ENCODE measurements around the gene CLIC3. TPM values are rescaled to one million over a fixed set of nuclear protein-coding genes. Genes with fewer than 3 reads are reported as not detected.

Gene CLIC3
- total RNA-seq = 3.3 and 8.7 TPM in 2 replicates

GRCh38 chr9:136996361-136997292 lies at the start of gene CLIC3:
TSS of gene CLIC3 (minus strand) at chr9:136996568. CDS start at chr9:136996543, 25 bp downstream.

GRCh38 chr9:137031904-137032640 lies 35.7 kb upstream of the CLIC3 start, which contains the start of gene FUT7:
TSS of gene FUT7 (minus strand) at chr9:137032088. CDS start at chr9:137031991, 97 bp downstream.

GRCh38 chr9:137027369-137028262 lies 31.2 kb upstream of the CLIC3 start, which contains the start of gene ABCA2:
TSS of gene ABCA2 (minus strand) at chr9:137028237. CDS start at chr9:137028140, 97 bp downstream.

GRCh38 chr9:136991993-136992818 lies 4.2 kb downstream of the CLIC3 start, which contains the start of gene PAXX:
TSS of gene PAXX (plus strand) at chr9:136992422. CDS start at chr9:136992444, 22 bp downstream.

GRCh38 chr9:136982232-136983051 lies 13.9 kb downstream of the CLIC3 start, which contains the start of gene LCNL1:
TSS of gene LCNL1 (plus strand) at chr9:136982993. CDS start at chr9:136983587, 594 bp downstream.

GRCh38 chr9:136977223-136977622 lies 19.1 kb downstream of the CLIC3 start, which contains the start of gene PTGDS:
TSS of gene PTGDS (plus strand) at chr9:136977504. CDS start at chr9:136977579, 75 bp downstream.

GRCh38 chr9:136951541-136952320 lies 44.6 kb downstream of the CLIC3 start, which contains the start of gene LCN12:
TSS of gene LCN12 (plus strand) at chr9:136952273. CDS start at chr9:136952328, 55 bp downstream.

Other genes with a start within 250 kb of the CLIC3 start
- gene LCN6, start 248.0 kb downstream of the CLIC3 start, total RNA-seq = not detected in 2 replicates
- gene LCN8, start 238.3 kb downstream of the CLIC3 start, total RNA-seq = not detected in 2 replicates
- gene LCN15, start 232.1 kb downstream of the CLIC3 start, total RNA-seq = not detected in 2 replicates
- gene TMEM141, start 205.2 kb downstream of the CLIC3 start, total RNA-seq = 240 and 247 TPM in 2 replicates
- gene CCDC183, start 200.2 kb downstream of the CLIC3 start, total RNA-seq = 1.3 TPM in 1 of 2 replicates, not detected in the other
- 82.2 and 126 TPM in 2 replicates for gene RABL6, start 188.6 kb downstream of the CLIC3 start, total RNA-seq
- gene AJM1, start 154.1 kb downstream of the CLIC3 start, total RNA-seq = 0.87 and 2.0 TPM in 2 replicates
- 127 and 150 TPM in 2 replicates for gene PHPT1, start 147.2 kb downstream of the CLIC3 start, total RNA-seq
- 2.6 and 3.1 TPM in 2 replicates for gene MAMDC4, start 144.2 kb downstream of the CLIC3 start, total RNA-seq
- 302 and 330 TPM in 2 replicates for gene EDF1, start 130.3 kb downstream of the CLIC3 start, total RNA-seq
- gene TRAF2, start 110.1 kb downstream of the CLIC3 start, total RNA-seq = 10.0 and 16.7 TPM in 2 replicates
- 149 and 155 TPM in 2 replicates for gene FBXW5, start 51.8 kb downstream of the CLIC3 start, total RNA-seq
- not detected in 2 replicates for gene C8G, start 51.3 kb downstream of the CLIC3 start, total RNA-seq
- not detected in 2 replicates for gene LCN12, start 44.3 kb downstream of the CLIC3 start, total RNA-seq
- not detected in 2 replicates for gene PTGDS, start 19.1 kb downstream of the CLIC3 start, total RNA-seq
- gene LCNL1, start 13.6 kb downstream of the CLIC3 start, total RNA-seq = not detected in 2 replicates
- 45.6 and 54.8 TPM in 2 replicates for gene PAXX, start 4.1 kb downstream of the CLIC3 start, total RNA-seq
- 0.95 and 5.2 TPM in 2 replicates for gene ABCA2, start 31.7 kb upstream of the CLIC3 start, total RNA-seq
- not detected in 2 replicates for gene FUT7, start 35.5 kb upstream of the CLIC3 start, total RNA-seq
- 2.9 and 9.0 TPM in 2 replicates for gene NPDC1, start 49.6 kb upstream of the CLIC3 start, total RNA-seq
- gene ENTPD2, start 57.5 kb upstream of the CLIC3 start, total RNA-seq = 0.11 and 0.39 TPM in 2 replicates
- 4.0 and 10.3 TPM in 2 replicates for gene SAPCD2, start 74.0 kb upstream of the CLIC3 start, total RNA-seq
- 1.2 and 3.8 TPM in 2 replicates for gene UAP1L1, start 80.9 kb upstream of the CLIC3 start, total RNA-seq
- gene MAN1B1, start 90.4 kb upstream of the CLIC3 start, total RNA-seq = 63.0 and 80.3 TPM in 2 replicates
- gene DPP7, start 118.2 kb upstream of the CLIC3 start, total RNA-seq = 25.3 and 29.1 TPM in 2 replicates
- gene GRIN1, start 142.6 kb upstream of the CLIC3 start, total RNA-seq = 0.04 and 0.23 TPM in 2 replicates
- gene LRRC26, start 173.5 kb upstream of the CLIC3 start, total RNA-seq = not detected in 2 replicates
- not detected in 2 replicates for gene TMEM210, start 175.5 kb upstream of the CLIC3 start, total RNA-seq
- gene ANAPC2, start 192.0 kb upstream of the CLIC3 start, total RNA-seq = 8.4 and 11.1 TPM in 2 replicates
- 95.3 and 137 TPM in 2 replicates for gene SSNA1, start 192.1 kb upstream of the CLIC3 start, total RNA-seq
- gene TPRN, start 204.2 kb upstream of the CLIC3 start, total RNA-seq = 4.9 and 6.7 TPM in 2 replicates
- 29.0 and 40.6 TPM in 2 replicates for gene TMEM203, start 209.1 kb upstream of the CLIC3 start, total RNA-seq
- 9.0 and 11.4 TPM in 2 replicates for gene NDOR1, start 209.1 kb upstream of the CLIC3 start, total RNA-seq
- gene RNF208, start 225.7 kb upstream of the CLIC3 start, total RNA-seq = 0.23 TPM in 1 of 2 replicates, not detected in the other
- gene CYSRT1, start 228.6 kb upstream of the CLIC3 start, total RNA-seq = 0.70 and 1.4 TPM in 2 replicates
- 0.15 TPM in 1 of 2 replicates, not detected in the other for gene RNF224, start 230.9 kb upstream of the CLIC3 start, total RNA-seq
- not detected in 2 replicates for gene SLC34A3, start 234.3 kb upstream of the CLIC3 start, total RNA-seq
- 439 and 1,151 TPM in 2 replicates for gene TUBB4B, start 244.7 kb upstream of the CLIC3 start, total RNA-seq